ENCODE data around the gene ULBP1.
"Not testable (repeated sequence)": the region's sequence is repeated elsewhere in the genome, so short reads cannot be mapped to it uniquely, and the experiment has no call there.

The ULBP1 gene

GRCh38 chr6:149919834-149920225 lies 43.9 kb upstream of the ULBP1 start:
- H3K27me3 ChIP-seq (replicated peaks), result no peaks in the 10 kb centered on the region
- H3K4me3 ChIP-seq (ENCODE audit: low read depth, low read length), result no peak overlapping the region
- H3K36me3 ChIP-seq (replicated peaks), result no peaks in the 10 kb centered on the region
- no peak for TF ChIP-seq CTCF (IDR thresholded peaks at IDR 0.05; ENCODE audit: low read depth, low read length, missing control alignments)
- no peak for DNase-seq
- H3K27ac ChIP-seq, result no peak overlapping the region
- in situ Hi-C loops (cut with HindIII; ENCODE audit: low pct_ligation_motif_present, low sequenced_read_pairs), result no loop called here

- H3K4me3 ChIP-seq (ENCODE audit: low read depth, low read length), result no peak overlapping the region
- in situ Hi-C loops (cut with HindIII; ENCODE audit: low pct_ligation_motif_present, low sequenced_read_pairs), result no loop called here
- no peak for TF ChIP-seq CTCF (IDR thresholded peaks at IDR 0.05; ENCODE audit: low read depth, low read length, missing control alignments)
- no peaks in the 10 kb centered on the region for H3K27me3 ChIP-seq (replicated peaks)
- no peak for DNase-seq
- H3K27ac ChIP-seq, result no peak overlapping the region
- no peaks in the 10 kb centered on the region for H3K36me3 ChIP-seq (replicated peaks)
Observed at GRCh38 chr6:149921361-149921760, 42.4 kb upstream of the ULBP1 start.

- H3K4me3 ChIP-seq (ENCODE audit: low read depth, low read length), result not testable (repeated sequence)
Observed at GRCh38 chr6:149922091-149922490, 41.7 kb upstream of the ULBP1 start.

GRCh38 chr6:149922642-149923326 lies 41.0 kb upstream of the ULBP1 start, which contains the start of gene RAET1G:
TSS of gene RAET1G (minus strand) at chr6:149923121. CDS start at chr6:149923010, 111 bp downstream.
- peak within 1 kb of the TSS; percentile 70 for H3K4me3 ChIP-seq (ENCODE audit: low read depth, low read length)
- H3K27ac ChIP-seq, result no peak within 1 kb of the TSS
- in situ Hi-C loops (cut with HindIII; ENCODE audit: low pct_ligation_motif_present, low sequenced_read_pairs), result no loop called here
- no peak for TF ChIP-seq CTCF (IDR thresholded peaks at IDR 0.05; ENCODE audit: low read depth, low read length, missing control alignments)
- H3K36me3 ChIP-seq (replicated peaks), result no peaks in the 10 kb centered on the region
- H3K27me3 ChIP-seq (replicated peaks), result no peaks in the 10 kb centered on the region
- DNase-seq, result peak; percentile 92

More at GRCh38 chr6:149922091-149922490, 41.7 kb upstream of the ULBP1 start:
- in situ Hi-C loops (cut with HindIII; ENCODE audit: low pct_ligation_motif_present, low sequenced_read_pairs); H3K27ac ChIP-seq; H3K36me3 ChIP-seq (replicated peaks); H3K27me3 ChIP-seq (replicated peaks); DNase-seq: not testable (repeated sequence)

- TF ChIP-seq CTCF (IDR thresholded peaks at IDR 0.05; ENCODE audit: low read depth, low read length, missing control alignments), result no peak
- in situ Hi-C loops (cut with HindIII; ENCODE audit: low pct_ligation_motif_present, low sequenced_read_pairs), result no loop called here
- no peaks in the 10 kb centered on the region for H3K27me3 ChIP-seq (replicated peaks)
- no peak overlapping the region for H3K27ac ChIP-seq
- H3K36me3 ChIP-seq (replicated peaks), result no peaks in the 10 kb centered on the region
- peak overlapping the region; percentile 70 for H3K4me3 ChIP-seq (ENCODE audit: low read depth, low read length)
- DNase-seq, result no peak
Observed at GRCh38 chr6:149923327-149923986, 40.3 kb upstream of the ULBP1 start.

GRCh38 chr6:149924206-149924932 lies 39.4 kb upstream of the ULBP1 start:
- no peak overlapping the region for H3K27ac ChIP-seq
- H3K27me3 ChIP-seq (replicated peaks), result peaks cover 6% of the 10 kb centered on the region
- H3K4me3 ChIP-seq (ENCODE audit: low read depth, low read length), result no peak overlapping the region
- H3K36me3 ChIP-seq (replicated peaks), result no peaks in the 10 kb centered on the region
- no peak for TF ChIP-seq CTCF (IDR thresholded peaks at IDR 0.05; ENCODE audit: low read depth, low read length, missing control alignments)
- in situ Hi-C loops (cut with HindIII; ENCODE audit: low pct_ligation_motif_present, low sequenced_read_pairs), result no loop called here
- no peak for DNase-seq
